SK-N-SH treated with all-trans-retinoic acid at 6 μM for 48 hours (cell line): ENCODE data around the gene HOGA1.

Experiments
- CREB5 ChIP-seq: fragments of 250-450 bp; sonication (Bioruptor Pico); IDR thresholded peaks from 2 replicates; pipeline ENCODE4 v1.5.1; 2020; ENCODE audit warnings: low read depth, mild to moderate bottlenecking, moderate library complexity
- OSR1 ChIP-seq: fragments of 250-450 bp; sonication (Bioruptor Pico); IDR thresholded peaks from 2 replicates; pipeline ENCODE4 v1.8.0; 2022; ENCODE audit warnings: moderate library complexity, mild to moderate bottlenecking, inconsistent platforms
- ZFP3 ChIP-seq: fragments of 250-450 bp; sonication (Bioruptor Pico); IDR thresholded peaks from 2 replicates; pipeline ENCODE4 v1.5.0; 2020; ENCODE audit warnings: mild to moderate bottlenecking, moderate library complexity

- TF ChIP-seq ZFP3 (CRISPR knock-in tag) (no peak), OSR1 (CRISPR knock-in tag) (no peak), CREB5 (CRISPR knock-in tag) (no peak)
Observed at GRCh38 chr10:97659589-97659988, 75.4 kb downstream of the HOGA1 start.
